Adrenal gland (tissue), 12 donors: Measurements from ENCODE around the gene ANO7. TPM values are rescaled to one million over a fixed set of nuclear protein-coding genes. Genes with fewer than 3 reads are reported as not detected.

Experiments
- DNase-seq, 7 donors: peaks; one replicate each; pipeline ENCODE4 v3.0.0-alpha.2; 2019 to 2020
- H3K27ac ChIP-seq, 5 donors: fragments of 200-600 bp; sonication (generic) in 4 of 5; 1 replicate in 3 of 5; 2 replicates in 2 of 5; pipeline versions ENCODE4 v1.5.1 to v1.8.0; 2016 to 2020; ENCODE audit warnings: mild to moderate bottlenecking in 1 of 5
- H3K27me3 ChIP-seq: fragments of 200-600 bp; 2 replicates; pipeline ENCODE4 v1.8.0; 2021
- H3K36me3 ChIP-seq, 2 donors: fragments of 200-600 bp; replicated peaks in 1 of 2; 1 replicate in 1 of 2; 2 replicates in 1 of 2; pipeline versions ENCODE4 v1.5.1 to v1.8.0; 2018 to 2022
- H3K4me1 ChIP-seq, 2 donors: fragments of 200-600 bp; replicated peaks in 1 of 2; 1 replicate in 1 of 2; 2 replicates in 1 of 2; pipeline versions ENCODE4 v1.5.1 to v1.8.0; 2018 to 2021
- H3K4me3 ChIP-seq, 4 donors: fragments of 200-600 bp; sonication (generic) in 3 of 4; one replicate each; pipeline ENCODE4 v1.5.1; 2016 to 2018
- H3K9me3 ChIP-seq, 3 donors: fragments of 200-600 bp; sonication (generic) in 1 of 3; replicated peaks in 1 of 3; 1 replicate in 2 of 3; 2 replicates in 1 of 3; pipeline versions ENCODE4 v1.5.1 to v1.8.0; 2016 to 2021
- CTCF ChIP-seq, 6 experiments: fragments of 450-650 bp in 4 of 6; fragments of 200-600 bp in 2 of 6; sonication (generic) in 1 of 6; IDR thresholded peaks; 1 replicate in 5 of 6; 2 replicates in 1 of 6; pipeline versions ENCODE4 v1.5.1 to v1.8.0; 2016 to 2021; ENCODE audit warnings: antibody characterized with exemption in 6 of 6, mild to moderate bottlenecking in 2 of 6, moderate library complexity in 1 of 6
- POLR2A ChIP-seq, 2 donors: fragments of 450-650 bp; IDR thresholded peaks; one replicate each; pipeline ENCODE4 v1.6.1; 2017; ENCODE audit warnings: antibody characterized with exemption in 2 of 2, mild to moderate bottlenecking in 2 of 2, moderate library complexity in 1 of 2
- WGBS, 4 donors: extraction: QIAGEN DNeasy Blood & Tissue Kit in 2 of 4; methylation state at CpG; one replicate each; pipeline versions ENCODE4 v1.1.5 to v1.1.7; 2013 to 2017; 5-methylcytosine and 5-hydroxymethylcytosine counted together
- intact Hi-C, 2 donors: fragments of 100-400 bp; cut with DNase I; formaldehyde crosslinking; loops; one replicate each; pipeline versions ENCODE4 v1.14.1 to v1.15.0; 2022 to 2023
- polyA plus RNA-seq, 3 donors: library from polyadenylated mRNA; stranded (reverse); fragments of 200-250 nt in 2 of 3; fragments of 350-450 nt in 1 of 3; fragmentation: Illumina TruSeq in 1 of 3; extraction: RNeasy Lipid Tissue Mini Kit (QIAGEN cat#74804) in 1 of 3; gene quantifications; one replicate each; pipeline ENCODE4 v1.2.3, GENCODE V29; 2013 to 2014
- total RNA-seq, 9 donors: library from RNA; depleted of rRNA in 4 of 9; stranded (reverse); fragments of >200 nt in 4 of 9; fragments of 120-200 nt in 1 of 9; fragmentation: NEBNext Ultra II Directional in 1 of 9; extraction: Animal tissue kit (Norgen Biotek cat#: 25700) in 1 of 9; gene quantifications; one replicate each; pipeline versions ENCODE4 v1.1.0 to v1.2.4, GENCODE V29; 2013 to 2023
- donor health status: healthy with polysubstance abuse.
- donor health status: Bipolar disorder and iron deficiency.
- donor health status: DM: yes; HTN: yes; CAD: no.
- donor health status: DM: no; HTN: no; CAD: no.
- donor health status: DM: no; HTN: no; CAD: no.
- donor health status: DM: yes; HTN: yes; CAD: no.

ANO7 gene
- total and polyA plus RNA-seq, 12 donors = 0.48 to 5.1 (median 1.8) TPM

GRCh38 chr2:241199286-241199685 lies 10.8 kb downstream of the ANO7 start:
- TF ChIP-seq CTCF (IDR thresholded peaks at IDR 0.05) (no peak), POLR2A (IDR thresholded peaks at IDR 0.05) (no peak)
- DNase-seq = no peak
- no peaks in the 10 kb centered on the region for H3K4me1 ChIP-seq
- WGBS, 4 donors = 81 to 91% (median 85%) methylated on average over 7 to 16 of the region's 16 CpGs
- H3K36me3 ChIP-seq = no peaks in the 10 kb centered on the region
- no peaks in the 10 kb centered on the region for H3K27me3 ChIP-seq
- H3K27ac ChIP-seq = no peak overlapping the region
- no peak overlapping the region for H3K4me3 ChIP-seq
- intact Hi-C loops = no loop called here
- H3K9me3 ChIP-seq = no peaks in the 10 kb centered on the region

- intact Hi-C loops = no loop called here
- Histone ChIP-seq H3K4me1 (no peaks in the 10 kb centered on the region), H3K4me3 (no peak overlapping the region), H3K9me3 (no peaks in the 10 kb centered on the region), H3K27me3 (no peaks in the 10 kb centered on the region), H3K36me3 (no peaks in the 10 kb centered on the region), H3K27ac (no peak overlapping the region)
- DNase-seq = no peak
- 85 to 87% (median 86%) methylated on average over 19 to 42 of the region's 42 CpGs for WGBS, 4 donors
- no peak for TF ChIP-seq CTCF (IDR thresholded peaks at IDR 0.05)
- TF ChIP-seq POLR2A (IDR thresholded peaks at IDR 0.05) = no peak
Observed at GRCh38 chr2:241199897-241200821, 11.7 kb downstream of the ANO7 start.

GRCh38 chr2:241200822-241201395 lies 12.4 kb downstream of the ANO7 start:
- intact Hi-C loops = no loop called here
- no peaks in the 10 kb centered on the region for H3K9me3 ChIP-seq
- no peak overlapping the region for H3K27ac ChIP-seq
- no peaks in the 10 kb centered on the region for H3K36me3 ChIP-seq
- 78 to 82% (median 81%) methylated on average over 12 to 21 of the region's 21 CpGs for WGBS, 4 donors
- no peak for DNase-seq
- no peak for TF ChIP-seq CTCF (IDR thresholded peaks at IDR 0.05)
- no peak overlapping the region for H3K4me3 ChIP-seq
- H3K4me1 ChIP-seq = no peaks in the 10 kb centered on the region
- H3K27me3 ChIP-seq = no peaks in the 10 kb centered on the region

GRCh38 chr2:241201445-241202267 lies 13.2 kb downstream of the ANO7 start:
- Histone ChIP-seq H3K27ac (no peak overlapping the region), H3K9me3 (no peaks in the 10 kb centered on the region), H3K27me3 (no peaks in the 10 kb centered on the region), H3K4me3 (no peak overlapping the region), H3K36me3 (no peaks in the 10 kb centered on the region), H3K4me1 (no peaks in the 10 kb centered on the region)
- no peak for DNase-seq
- no peak for TF ChIP-seq CTCF (IDR thresholded peaks at IDR 0.05)
- no peak for TF ChIP-seq POLR2A (IDR thresholded peaks at IDR 0.05)
- 79 to 100% (median 87%) methylated on average over 1 to 24 of the region's 24 CpGs for WGBS, 4 donors
- intact Hi-C loops = no loop called here
